Measurements from ENCODE around the gene XKR3.

DNA sequence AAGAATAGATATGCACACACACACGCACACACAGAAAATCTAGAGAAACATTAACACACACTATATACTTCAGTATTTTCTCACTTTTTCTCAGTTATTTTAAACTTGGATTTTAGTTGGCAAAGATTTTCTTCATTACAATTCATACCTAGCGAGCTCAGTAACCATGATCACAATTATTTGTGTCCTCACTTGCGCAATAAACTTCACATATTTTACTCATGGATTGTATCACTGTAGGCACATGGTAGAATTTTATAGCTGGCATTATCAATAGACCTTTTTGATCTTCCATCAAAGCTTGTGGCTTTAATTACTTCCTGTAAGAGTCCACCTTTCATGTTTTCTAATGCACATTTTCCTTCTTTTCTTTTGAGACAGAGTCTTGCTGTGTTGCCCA is 4.8 kb upstream of the XKR3 start:
- TF ChIP-seq EZH2 (IDR thresholded peaks at IDR 0.05; ENCODE audit: borderline replicate concordance) (no peak), EZH2phosphoT487 (IDR thresholded peaks at IDR 0.05; ENCODE audit: low read depth, severe bottlenecking, unreplicated experiment) (no peak)
- TF ChIP-seq, protein P1, sequence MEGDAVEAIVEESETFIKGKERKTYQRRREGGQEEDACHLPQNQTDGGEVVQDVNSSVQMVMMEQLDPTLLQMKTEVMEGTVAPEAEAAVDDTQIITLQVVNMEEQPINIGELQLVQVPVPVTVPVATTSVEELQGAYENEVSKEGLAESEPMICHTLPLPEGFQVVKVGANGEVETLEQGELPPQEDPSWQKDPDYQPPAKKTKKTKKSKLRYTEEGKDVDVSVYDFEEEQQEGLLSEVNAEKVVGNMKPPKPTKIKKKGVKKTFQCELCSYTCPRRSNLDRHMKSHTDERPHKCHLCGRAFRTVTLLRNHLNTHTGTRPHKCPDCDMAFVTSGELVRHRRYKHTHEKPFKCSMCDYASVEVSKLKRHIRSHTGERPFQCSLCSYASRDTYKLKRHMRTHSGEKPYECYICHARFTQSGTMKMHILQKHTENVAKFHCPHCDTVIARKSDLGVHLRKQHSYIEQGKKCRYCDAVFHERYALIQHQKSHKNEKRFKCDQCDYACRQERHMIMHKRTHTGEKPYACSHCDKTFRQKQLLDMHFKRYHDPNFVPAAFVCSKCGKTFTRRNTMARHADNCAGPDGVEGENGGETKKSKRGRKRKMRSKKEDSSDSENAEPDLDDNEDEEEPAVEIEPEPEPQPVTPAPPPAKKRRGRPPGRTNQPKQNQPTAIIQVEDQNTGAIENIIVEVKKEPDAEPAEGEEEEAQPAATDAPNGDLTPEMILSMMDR (IDR thresholded peaks at IDR 0.05; ENCODE audit: poor library complexity), result no peak
